ENCODE results near the gene GMCL1. TPM values are rescaled to one million over a fixed set of nuclear protein-coding genes. Genes with fewer than 3 reads are reported as not detected.
A peak's percentile ranks its signal among the peaks of the same experiment; 100 is the strongest.

Gene GMCL1
- total and polyA plus RNA-seq, 2 of the 13 experiments (the other 11 are each of a cell fraction or from before 2014, with no cell fraction given) = 18.7 to 24.0 TPM

GRCh38 chr2:69914164-69914949, 84.9 kb downstream of the GMCL1 start (continued):
- no peak; the same call in 1 of the 2 replicates for TF ChIP-seq PLSCR1 (CRISPR knock-in tag; IDR thresholded peaks at IDR 0.05; ENCODE audit: borderline replicate concordance)
- peak; percentile 63; the same call in 1 of the 2 replicates for TF ChIP-seq ZNF737 (CRISPR knock-in tag; IDR thresholded peaks at IDR 0.05; ENCODE audit: borderline replicate concordance)
- peak; percentile 74; the same call in 1 of the 2 replicates for TF ChIP-seq HOMEZ (CRISPR knock-in tag; IDR thresholded peaks at IDR 0.05; ENCODE audit: low read depth)
- peak; percentile 94 for TF ChIP-seq ZSCAN31 (CRISPR knock-in tag; IDR thresholded peaks at IDR 0.05; ENCODE audit: low read depth)
- 0 out of 2 replicates have a peak, but pooled peaks have one; percentile 17 for TF ChIP-seq SMC3 (IDR thresholded peaks at IDR 0.05; ENCODE audit: low read length)
- peak; percentile 53; the same call in 1 of the 2 replicates for TF ChIP-seq NR2F2 (IDR thresholded peaks at IDR 0.05; ENCODE audit: borderline replicate concordance, low read depth)
- no peak; the same call in 1 of the 2 replicates for TF ChIP-seq ISX (CRISPR knock-in tag; conservative IDR thresholded peaks at IDR 0.05)
- TF ChIP-seq EP300 (IDR thresholded peaks at IDR 0.05; ENCODE audit: low read depth in 2 of 2, low read length in 2 of 2) = peak in 1 of 2 experiments; percentile 19; a peak in 2 of 4 replicates
- TF ChIP-seq EP300 (CRISPR knock-in tag; IDR thresholded peaks at IDR 0.05; ENCODE audit: borderline replicate concordance) = peak; percentile 50; the same call in 1 of the 2 replicates
- 0 out of 2 replicates have a peak, but pooled peaks have one; percentile 69 for TF ChIP-seq ZNF570 (CRISPR knock-in tag; IDR thresholded peaks at IDR 0.05; ENCODE audit: borderline replicate concordance)
- TF ChIP-seq ZNF142 (CRISPR knock-in tag; IDR thresholded peaks at IDR 0.05) = peak; percentile 90; the same call in 1 of the 2 replicates
- TF ChIP-seq GLI4 (CRISPR knock-in tag; IDR thresholded peaks at IDR 0.05; ENCODE audit: borderline replicate concordance) = peak; percentile 71; the same call in 1 of the 2 replicates
- TF ChIP-seq THYN1 (CRISPR knock-in tag; IDR thresholded peaks at IDR 0.05; ENCODE audit: borderline replicate concordance, low read depth) = no peak
- TF ChIP-seq ZBTB34 (CRISPR knock-in tag; IDR thresholded peaks at IDR 0.05) = peak; percentile 76
- TF ChIP-seq POLR2A (IDR thresholded peaks at IDR 0.05; ENCODE audit: insufficient read depth in 1 of 2, low read depth in 2 of 2, low read length in 2 of 2) = peak; percentile 90 to 94
- TF ChIP-seq ZNF253 (CRISPR knock-in tag; IDR thresholded peaks at IDR 0.05; ENCODE audit: borderline replicate concordance) = peak; percentile 95; the same call in 1 of the 2 replicates
- peak; percentile 76 for TF ChIP-seq ZNF292 (CRISPR knock-in tag; IDR thresholded peaks at IDR 0.05; ENCODE audit: borderline replicate concordance, low read depth)
